Calu3 (cell line): ENCODE results near the gene CTSZ. TPM values are rescaled to one million over a fixed set of nuclear protein-coding genes. Genes with fewer than 3 reads are reported as not detected.

ENCODE experiments used
- Bru-seq: library from RNA; stranded (reverse); fragments of 400-500 nt; gene quantifications from one replicate; lab custom pipeline; 2021; lab: Mats Ljungman, UMichigan
- BruChase-seq, 2 experiments: library from RNA; stranded (reverse); fragments of 400-500 nt; gene quantifications; one replicate each; lab custom pipeline; 2021; lab: Mats Ljungman, UMichigan
- BruUV-seq: library from RNA; stranded (reverse); fragments of 400-500 nt; replicated peaks from 2 replicates; lab custom pipeline; 2021; lab: Mats Ljungman, UMichigan
- CTCF ChIA-PET: fragments of 300-600 bp; sonication (Branson Sonifier 250); formaldehyde crosslinking; loops from one replicate; lab custom pipeline; 2022; ENCODE audit warnings: antibody characterized with exemption; lab: Charles Lee
- DNase-seq: peaks from one replicate; pipeline ENCODE4 v3.0.0; 2022
- H3K27ac Mint-ChIP-seq: one replicate; pipeline ENCODE4 v1.8.0; 2022; ENCODE audit warnings: mixed read lengths; ENCODE audit not compliant: unreplicated experiment
- H3K27me3 Mint-ChIP-seq: one replicate; pipeline ENCODE4 v1.8.0; 2022; ENCODE audit warnings: mixed read lengths; ENCODE audit not compliant: unreplicated experiment
- H3K36me3 Mint-ChIP-seq: one replicate; pipeline ENCODE4 v1.8.0; 2022; ENCODE audit warnings: mild to moderate bottlenecking, moderate library complexity, mixed read lengths; ENCODE audit not compliant: insufficient read depth, unreplicated experiment
- H3K4me1 Mint-ChIP-seq: one replicate; pipeline ENCODE4 v1.8.0; 2022; ENCODE audit warnings: mild to moderate bottlenecking, low read depth, mixed read lengths; ENCODE audit not compliant: unreplicated experiment
- H3K4me3 Mint-ChIP-seq: one replicate; pipeline ENCODE4 v1.8.0; 2022; ENCODE audit warnings: mild to moderate bottlenecking, low read depth, moderate library complexity, mixed read lengths; ENCODE audit not compliant: unreplicated experiment
- H3K9me3 Mint-ChIP-seq: one replicate; pipeline ENCODE4 v1.8.0; 2022; ENCODE audit warnings: low read depth, mixed read lengths; ENCODE audit not compliant: unreplicated experiment
- CTCF ChIP-seq: fragments of 200-600 bp; IDR thresholded peaks from one replicate; pipeline ENCODE4 v1.8.0; 2022; ENCODE audit warnings: antibody characterized with exemption; ENCODE audit not compliant: unreplicated experiment
- intact Hi-C: fragments of 100-400 bp; cut with micrococcal nuclease; formaldehyde crosslinking; loops from one replicate; pipeline ENCODE4 v1.10.0; 2022; ENCODE audit not compliant: unreplicated experiment
- long read RNA-seq: library from polyadenylated mRNA; stranded (forward); transcript quantifications from one replicate; pipeline ENCODE4 v2.0.0, GENCODE V29; 2022
- total RNA-seq: library from RNA; stranded (reverse); gene quantifications from 2 replicates; pipeline ENCODE4 v1.2.3, GENCODE V29; 2022

CTSZ gene
- total RNA-seq = 158 and 183 TPM in 2 replicates
- Bru-seq, nascent RNA = percentile 70 among the genes with signal in this experiment
- BruChase-seq, experiment 1, labeled RNA remaining after a 6-hour chase = percentile 88 among the genes with signal in this experiment
- BruChase-seq, experiment 2, labeled RNA remaining after a 2-hour chase = percentile 83 among the genes with signal in this experiment
- long read RNA-seq, partial matches to known transcripts = 0 of 6 reads
- long read RNA-seq, other reads (novel, unspliced or antisense) = 4 of 6 reads

- BruUV-seq = no TSS peak
Measured at GRCh38 chr20:59006864-59007664, at the start of gene CTSZ. Gene CTSZ (minus strand): TSS chr20:59007254. CDS start chr20:59007128, 126 bp downstream.

GRCh38 chr20:59055302-59055701 lies 48.2 kb upstream of the CTSZ start:
- Mint-ChIP-seq H3K9me3 (no peaks in the 10 kb centered on the region), H3K36me3 (no peaks in the 10 kb centered on the region), H3K27me3 (peaks cover 65% of the 10 kb centered on the region), H3K4me3 (no peak overlapping the region), H3K4me1 (no peaks in the 10 kb centered on the region), H3K27ac (no peak overlapping the region)
- CTCF ChIA-PET = interaction anchor here (0.6 to 0.7 kb wide), 3 partner anchors 171 to 501 kb away, joined by 3 to 5 read pairs (median 4); no protein-coding TSS in a partner anchor
- no TSS peak for BruUV-seq
- TF ChIP-seq CTCF = peak; percentile 52
- intact Hi-C loops = loop anchor here (10.0 kb wide), 1 partner anchor 169 kb away; no protein-coding TSS in a partner anchor
- DNase-seq = peak; percentile 37

More at GRCh38 chr20:59006864-59007664, at the start of gene CTSZ:
- Mint-ChIP-seq H3K4me3 (peak within 1 kb of the TSS; percentile 78), H3K27ac (peak within 1 kb of the TSS; percentile 30), H3K9me3 (no peaks in the 10 kb centered on the region), H3K27me3 (no peaks in the 10 kb centered on the region), H3K36me3 (peaks cover 49% of the 10 kb centered on the region), H3K4me1 (peaks cover 47% of the 10 kb centered on the region)
- peak; percentile 72 for DNase-seq
- CTCF ChIA-PET = no interaction called here
- intact Hi-C loops = no loop called here
- TF ChIP-seq CTCF = no peak

GRCh38 chr20:59051666-59052185 lies 44.7 kb upstream of the CTSZ start:
- no peak overlapping the region for H3K27ac Mint-ChIP-seq
- H3K4me3 Mint-ChIP-seq = no peak overlapping the region

More at GRCh38 chr20:59051666-59052185, 44.7 kb upstream of the CTSZ start:
- Mint-ChIP-seq H3K9me3 (no peaks in the 10 kb centered on the region), H3K4me1 (peaks cover 10% of the 10 kb centered on the region), H3K27me3 (peaks cover 96% of the 10 kb centered on the region), H3K36me3 (no peaks in the 10 kb centered on the region)
- CTCF ChIA-PET = no interaction called here
- intact Hi-C loops = loop anchor here (10.0 kb wide), 1 partner anchor 173 kb away; no protein-coding TSS in a partner anchor
- no peak for DNase-seq
- BruUV-seq = no TSS peak
- no peak for TF ChIP-seq CTCF
